UCSD-AML1 (cell line): Measurements from ENCODE around the gene SMIM33.
"Not testable (repeated sequence)": the region's sequence is repeated elsewhere in the genome, so short reads cannot be mapped to it uniquely, and the experiment has no call there.

Experiments
- DNase-seq: peaks from one replicate; lab custom pipeline; 2025; ENCODE audit not compliant: unreplicated experiment; lab: John Stamatoyannopoulos, UW

The SMIM33 gene

GRCh38 chr5:139481580-139482049, 10.8 kb downstream of the SMIM33 start:
- peak; percentile 79 for DNase-seq

DNA sequence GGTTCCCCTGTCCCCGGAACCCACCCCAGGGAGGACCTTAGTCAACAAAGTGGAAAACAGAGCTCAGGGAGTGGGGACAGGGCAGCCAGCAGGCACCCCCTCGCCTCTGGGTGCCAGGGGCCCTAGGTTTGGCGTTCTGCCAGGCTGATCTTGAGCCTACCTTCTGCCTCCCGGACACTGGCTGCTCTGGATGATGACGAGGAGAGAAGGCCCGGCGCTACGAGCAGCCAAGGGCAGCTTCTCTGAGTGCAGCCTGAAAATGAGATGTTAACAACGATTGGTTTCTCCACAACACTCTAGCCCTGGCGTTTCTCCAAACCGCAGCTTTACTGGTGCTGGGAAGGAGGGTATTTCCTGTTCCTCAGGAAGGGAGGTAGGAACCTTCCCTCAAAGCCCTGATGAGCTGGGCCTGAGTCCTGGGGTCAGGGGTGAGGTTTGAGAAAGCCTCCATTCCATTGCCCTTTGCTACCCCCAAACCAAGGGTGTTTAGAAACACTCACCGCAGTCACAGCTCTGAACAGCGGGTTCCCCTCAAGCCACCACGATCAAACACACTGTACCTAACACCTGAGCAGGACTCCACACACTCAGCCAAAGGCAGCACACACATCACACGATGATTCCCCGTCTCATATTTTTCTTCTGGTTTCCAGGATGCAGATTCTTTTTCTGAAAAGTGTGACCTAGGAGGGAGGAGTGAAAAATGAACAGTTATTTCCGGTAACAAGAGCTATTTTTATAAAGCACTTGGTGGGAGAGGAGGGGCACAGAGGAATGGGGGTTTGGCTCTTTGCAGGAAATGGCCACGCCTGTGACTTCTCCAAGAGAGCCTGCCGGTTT, 11.5 kb downstream of the SMIM33 start, which contains the start of gene STING1:
TSS of gene STING1 (minus strand) at position 709 of the 840 bp plus-strand sequence. CDS start 1,054 bp downstream, outside the sequence.
- peak; percentile 89 for DNase-seq

DNA sequence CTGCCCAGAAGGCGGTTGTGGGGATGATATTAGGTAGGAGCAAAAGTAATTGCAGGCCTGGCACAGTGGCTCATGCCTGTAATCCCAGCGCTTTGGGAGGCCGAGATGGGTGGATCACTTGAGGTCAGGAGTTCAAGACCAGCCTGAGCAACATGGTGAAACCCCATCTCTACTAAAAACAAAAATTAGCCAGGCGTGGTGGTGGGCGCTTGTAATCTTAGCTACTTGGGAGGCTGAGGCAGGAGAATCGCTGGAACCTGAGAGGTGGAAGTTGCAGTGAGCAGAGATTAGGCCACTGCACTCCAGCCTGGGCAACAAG, 12.0 kb downstream of the SMIM33 start:
- DNase-seq, result not testable (repeated sequence)

GRCh38 chr5:139486201-139486600, 15.4 kb downstream of the SMIM33 start:
- no peak for DNase-seq

- DNase-seq, result peak; percentile 52
Observed at GRCh38 chr5:139488260-139488659, 17.5 kb downstream of the SMIM33 start.

- DNase-seq, result no peak
Observed at GRCh38 chr5:139492700-139493192, 21.9 kb downstream of the SMIM33 start.

DNA sequence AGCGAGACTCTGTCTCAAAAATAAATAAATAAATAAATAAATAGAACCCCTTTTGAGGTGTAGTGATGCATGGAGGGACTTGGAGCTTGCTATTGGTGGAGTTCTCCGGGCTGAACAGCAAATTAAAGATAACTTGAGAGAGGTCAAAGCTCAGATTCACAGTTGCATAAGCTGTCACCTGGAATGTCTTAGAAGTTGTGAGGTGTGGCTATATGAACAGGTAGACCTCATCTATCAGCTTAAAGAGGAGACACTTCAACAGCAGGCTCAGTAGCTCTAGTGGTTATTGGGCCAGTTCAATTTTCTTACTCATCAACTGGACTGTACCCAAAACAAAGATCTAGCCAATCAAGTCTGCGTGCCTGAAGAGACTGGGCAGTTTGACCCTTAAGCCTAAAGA, 23.5 kb downstream of the SMIM33 start:
- DNase-seq, result no peak

DNA sequence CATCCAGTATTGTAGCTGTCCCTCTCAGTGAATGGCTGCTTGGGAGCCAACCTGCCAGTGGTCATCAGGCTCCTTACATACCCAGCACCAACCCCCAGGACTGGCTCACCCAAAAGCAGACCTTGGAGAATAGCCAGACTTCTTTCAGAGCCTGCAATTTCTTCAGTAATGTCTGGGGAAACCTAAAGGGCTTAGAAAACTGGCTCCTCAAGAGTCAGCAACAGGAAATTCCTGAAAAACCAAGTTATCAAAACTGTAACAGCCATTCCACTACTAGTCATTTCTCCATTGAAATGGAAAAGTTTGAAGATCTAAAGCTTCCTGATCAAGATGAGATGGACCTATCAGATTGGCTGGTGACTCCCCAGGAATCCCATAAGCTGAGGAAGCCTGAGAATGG, 24.0 kb downstream of the SMIM33 start:
- no peak for DNase-seq

- peak; percentile 29 for DNase-seq
Observed at GRCh38 chr5:139495638-139496435, 25.0 kb downstream of the SMIM33 start.

DNA sequence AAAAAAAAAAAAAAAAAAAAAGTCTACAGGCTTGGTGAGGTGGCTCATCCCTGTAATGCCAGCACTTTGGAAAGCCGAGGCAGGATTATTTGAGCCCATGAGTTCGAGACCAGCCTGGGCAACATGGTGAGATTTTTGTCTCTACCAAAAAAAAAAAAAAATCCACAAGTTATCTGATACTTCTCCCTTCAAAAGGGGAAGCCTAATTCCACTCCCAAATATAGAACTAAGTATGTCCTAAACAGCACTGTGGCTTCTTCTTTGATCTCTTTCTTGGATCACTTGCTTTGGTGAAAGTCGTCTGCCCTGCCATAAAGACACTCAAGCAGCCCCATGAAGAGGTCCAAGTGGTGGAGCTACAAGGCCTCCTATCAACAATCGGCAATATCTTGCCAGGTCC, 30.6 kb downstream of the SMIM33 start:
- DNase-seq, result no peak

DNA sequence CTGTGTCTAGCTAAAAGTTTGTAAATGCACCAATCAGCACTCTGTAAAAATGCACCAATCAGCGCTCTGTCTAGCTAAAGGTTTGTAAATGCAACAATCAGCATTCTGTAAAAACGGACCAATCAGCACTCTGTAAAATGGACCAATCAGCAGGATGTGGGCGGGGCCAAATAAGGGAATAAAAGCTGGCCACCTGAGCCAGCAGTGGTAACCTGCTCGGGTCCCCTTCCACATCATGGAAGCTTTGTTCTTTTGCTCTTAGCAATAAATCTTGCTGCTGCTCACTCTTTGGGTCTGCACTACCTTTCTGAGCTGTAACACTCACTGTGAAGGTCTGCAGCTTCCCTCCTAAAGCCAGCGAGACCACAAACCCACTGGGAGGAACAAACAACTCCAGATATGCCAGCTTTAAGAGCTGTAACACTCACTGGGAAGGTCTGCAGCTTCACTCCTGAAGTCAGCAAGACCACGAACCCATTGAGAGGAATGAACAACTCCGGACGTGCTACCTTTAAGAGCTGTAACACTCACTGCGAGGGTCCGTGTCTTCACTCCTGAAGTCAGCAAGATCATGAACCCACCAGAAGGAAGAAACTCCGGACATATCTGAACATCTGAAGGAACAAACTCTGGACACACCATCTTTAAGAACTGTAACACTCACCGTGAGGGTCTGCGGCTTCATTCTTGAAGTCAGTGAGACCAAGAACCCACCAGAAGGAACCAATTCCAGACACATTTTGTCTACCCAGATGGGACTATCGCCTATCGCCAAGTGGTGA, 32.4 kb downstream of the SMIM33 start:
- DNase-seq, result not testable (repeated sequence)

GRCh38 chr5:139503879-139504278, 33.1 kb downstream of the SMIM33 start:
- not testable (repeated sequence) for DNase-seq

DNA sequence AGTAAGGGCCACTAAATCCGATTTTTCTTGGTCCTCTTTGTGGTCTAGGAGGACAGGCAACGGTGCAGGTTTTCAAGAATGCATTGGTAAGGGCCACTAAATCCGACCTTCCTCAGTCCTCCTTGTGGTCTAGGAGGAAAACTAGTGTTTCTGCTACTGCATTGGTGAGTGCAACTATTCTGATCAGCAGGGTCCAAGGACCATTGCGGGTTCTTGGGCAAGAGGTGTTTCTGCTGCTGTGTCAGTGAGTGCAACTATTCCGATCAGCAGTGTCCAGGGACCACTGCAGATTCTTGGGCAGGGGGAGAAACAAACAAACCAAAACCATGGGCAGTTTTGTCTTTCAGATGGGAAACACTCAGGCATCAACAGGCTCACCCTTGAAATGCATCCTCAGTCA, 33.9 kb downstream of the SMIM33 start:
- DNase-seq, result not testable (repeated sequence)

- no peak for DNase-seq
Observed at GRCh38 chr5:139512786-139513390, 42.1 kb downstream of the SMIM33 start.

DNA sequence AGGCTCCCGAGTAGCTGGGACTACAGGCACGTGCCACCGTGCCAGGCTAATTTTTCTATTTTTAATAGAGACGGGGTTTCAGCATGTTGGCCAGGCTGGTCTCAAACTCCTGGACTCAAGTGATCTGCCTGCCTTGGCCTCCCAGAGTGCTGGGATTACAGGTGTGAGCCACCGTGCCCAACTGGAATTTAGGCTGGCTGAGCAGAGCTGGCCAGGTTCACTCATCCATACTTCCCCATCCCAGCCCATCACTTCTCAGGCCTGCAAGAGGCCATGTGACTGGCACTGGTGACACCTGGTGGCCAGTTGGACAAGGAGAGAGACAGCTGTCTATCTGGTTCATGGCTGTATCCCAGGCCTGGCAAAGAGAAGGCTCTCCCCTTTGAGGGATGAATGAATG, 42.6 kb downstream of the SMIM33 start:
- peak; percentile 75 for DNase-seq

DNA sequence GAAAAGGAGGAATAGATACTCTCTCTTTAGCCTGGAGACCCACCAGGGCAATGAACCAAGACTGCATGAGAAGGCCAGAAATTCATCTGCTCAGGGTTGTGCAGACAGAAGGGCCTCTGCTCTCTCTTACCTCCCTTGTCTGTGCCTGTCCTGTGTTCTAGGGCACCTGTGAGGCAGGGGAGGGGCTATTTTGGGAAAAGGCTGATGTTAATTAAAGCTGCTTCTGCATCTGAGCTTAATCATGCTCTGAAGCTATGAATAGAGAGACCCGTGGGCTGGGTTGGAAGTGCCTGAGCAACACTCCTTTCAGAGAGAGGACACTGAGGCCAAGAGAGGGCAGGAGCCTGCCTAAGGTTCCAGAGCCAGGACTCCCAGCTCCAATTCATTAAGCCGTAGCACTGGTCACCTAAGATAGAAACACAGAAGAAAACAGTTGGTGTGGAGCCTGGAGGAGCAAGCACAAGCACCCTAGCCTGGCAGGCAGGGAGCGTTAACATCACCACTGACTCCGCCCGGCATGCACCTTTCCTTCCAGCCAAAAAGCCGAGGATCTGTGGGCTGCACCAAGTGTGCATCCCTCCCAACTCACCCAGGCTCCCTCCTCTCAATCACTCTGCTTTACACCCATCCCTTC, 43.2 kb downstream of the SMIM33 start:
- DNase-seq, result no peak

DNA sequence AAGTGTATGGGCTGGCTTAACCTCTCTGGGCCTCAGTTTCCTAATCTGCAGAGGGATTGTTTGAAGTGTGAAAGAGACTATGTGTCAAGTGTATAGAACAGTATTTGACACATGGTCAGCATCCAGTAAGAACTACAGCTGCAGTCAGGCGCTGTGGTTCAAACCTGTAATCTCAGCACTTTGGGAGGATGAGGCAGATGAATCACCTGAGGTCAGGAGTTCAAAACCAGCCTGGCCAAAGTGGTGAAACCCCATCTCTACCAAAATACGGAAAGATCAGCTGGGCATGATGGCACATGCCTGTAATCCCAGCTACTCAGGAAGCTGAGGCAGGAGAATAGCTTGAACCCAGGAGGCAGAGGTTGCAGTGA, 43.7 kb downstream of the SMIM33 start:
- DNase-seq, result no peak

- DNase-seq, result peak; percentile 90
Observed at GRCh38 chr5:139517683-139518564, 47.1 kb downstream of the SMIM33 start.
